H1 (cell line): Measurements from ENCODE around the gene AMELY. TPM values are rescaled to one million over a fixed set of nuclear protein-coding genes. Genes with fewer than 3 reads are reported as not detected.

Experiments
- CTCF ChIA-PET: fragments of 300-600 bp; sonication (Branson Sonifier 250); formaldehyde crosslinking; loops from one replicate; lab custom pipeline; 2021; ENCODE audit not compliant: partially characterized antibody; lab: Charles Lee
- POLR2A ChIA-PET: fragments of 300-600 bp; sonication (Branson Sonifier 250); formaldehyde crosslinking; loops from one replicate; lab custom pipeline; 2021; ENCODE audit warnings: inconsistent platforms; ENCODE audit not compliant: partially characterized antibody; lab: Charles Lee
- DNase-seq, 2 experiments: peaks; one replicate each; pipeline versions ENCODE4 v3.0.0 to v3.0.0-alpha.2; 2010 to 2022; ENCODE audit warnings: low spot score in 2 of 2, low read depth in 1 of 2, mixed read lengths in 1 of 2
- FAIRE-seq: peaks from 2 replicates; lab custom pipeline; 2011; peaks lifted over from hg19 to GRCh38; lab: Jason Lieb, UNC
- H2AFZ ChIP-seq: 2 replicates; pipeline ENCODE4 v1.8.1; 2012; ENCODE audit warnings: low read length, inconsistent platforms
- H2AK5ac ChIP-seq: 2 replicates; pipeline ENCODE4 v1.6.1; 2013; ENCODE audit warnings: low read depth, low read length
- H2BK120ac ChIP-seq: replicated peaks from 2 replicates; pipeline ENCODE3; 2013; ENCODE audit warnings: low read depth, low read length, inconsistent platforms
- H2BK12ac ChIP-seq: 2 replicates; pipeline ENCODE4 v1.6.1; 2013; ENCODE audit warnings: low read depth, low read length
- H2BK15ac ChIP-seq: 2 replicates; pipeline ENCODE4 v1.6.1; 2013; ENCODE audit warnings: low read length
- H2BK20ac ChIP-seq: 2 replicates; pipeline ENCODE4 v1.6.1; 2013; ENCODE audit warnings: low read length
- H2BK5ac ChIP-seq: 2 replicates; pipeline ENCODE4 v1.6.1; 2013; ENCODE audit warnings: low read depth, low read length
- H3K14ac ChIP-seq: 2 replicates; pipeline ENCODE4 v1.6.1; 2013; ENCODE audit warnings: inconsistent platforms; ENCODE audit not compliant: insufficient read length
- H3K18ac ChIP-seq: 2 replicates; pipeline ENCODE4 v1.6.1; 2013; ENCODE audit warnings: low read length; ENCODE audit errors: extremely low read depth
- H3K23ac ChIP-seq: 2 replicates; pipeline ENCODE4 v1.6.1; 2013; ENCODE audit warnings: inconsistent platforms; ENCODE audit not compliant: insufficient read length
- H3K23me2 ChIP-seq: 2 replicates; pipeline ENCODE4 v1.6.1; 2013; ENCODE audit warnings: low read depth, low read length
- H3K27ac ChIP-seq: 2 replicates; pipeline ENCODE4 v1.6.1; 2011; ENCODE audit warnings: low read depth, low read length, inconsistent platforms
- H3K27me3 ChIP-seq, 4 experiments: replicated peaks in 1 of 4; 1 replicate in 1 of 4; 2 replicates in 3 of 4; pipeline versions ENCODE4 v1.6.1 to v1.8.1; 2011 to 2013; ENCODE audit warnings: low read length in 3 of 4, mild to moderate bottlenecking in 3 of 4, inconsistent platforms in 2 of 4, mixed read lengths in 2 of 4, moderate library complexity in 1 of 4; ENCODE audit not compliant: control insufficient read depth in 3 of 4, insufficient read depth in 3 of 4; ENCODE audit errors: extremely low read depth in 1 of 4
- H3K36me3 ChIP-seq, 4 experiments: 2 replicates each; pipeline versions ENCODE4 v1.6.1 to v1.8.1; 2011 to 2013; ENCODE audit warnings: mild to moderate bottlenecking in 4 of 4, low read length in 3 of 4, moderate library complexity in 2 of 4, control low read depth in 1 of 4, inconsistent platforms in 1 of 4; ENCODE audit not compliant: insufficient read depth in 4 of 4, control insufficient read depth in 2 of 4
- H3K4ac ChIP-seq: replicated peaks from 2 replicates; pipeline ENCODE3; 2013; ENCODE audit warnings: low read length, low read depth, mixed read lengths, inconsistent platforms; ENCODE audit not compliant: insufficient read length
- H3K4me1 ChIP-seq, 4 experiments: replicated peaks in 1 of 4; 1 replicate in 1 of 4; 2 replicates in 3 of 4; pipeline versions ENCODE4 v1.6.1 to v1.8.1; 2011 to 2013; ENCODE audit warnings: low read length in 3 of 4, inconsistent platforms in 2 of 4, mixed read lengths in 1 of 4; ENCODE audit not compliant: insufficient read depth in 4 of 4, control insufficient read depth in 3 of 4
- H3K4me2 ChIP-seq, 2 experiments: 2 replicates each; pipeline versions ENCODE4 v1.6.1 to v1.8.1; 2011 to 2013; ENCODE audit warnings: low read depth in 2 of 2, low read length in 2 of 2, control low read depth in 1 of 2, inconsistent platforms in 1 of 2, mild to moderate bottlenecking in 1 of 2; ENCODE audit not compliant: insufficient read depth in 1 of 2
- H3K4me3 ChIP-seq, 4 experiments: fragments of 200-600, 300-600 bp in 1 of 4; sonication (generic), shearing (Covaris generic), sonication (Bioruptor Twin) in 1 of 4; 2 replicates each; pipeline versions ENCODE4 v1.5.1 to v1.8.1; 2011 to 2016; ENCODE audit warnings: low read length in 4 of 4, low read depth in 3 of 4, control low read depth in 2 of 4, inconsistent platforms in 2 of 4, mild to moderate bottlenecking in 2 of 4, mixed read lengths in 1 of 4, moderate library complexity in 1 of 4; ENCODE audit not compliant: insufficient read depth in 2 of 4; ENCODE audit errors: extremely low read depth in 1 of 4
- H3K56ac ChIP-seq: replicated peaks from 2 replicates; pipeline ENCODE3; 2013; ENCODE audit warnings: low read depth, mild to moderate bottlenecking, mixed read lengths, low read length, inconsistent platforms; ENCODE audit not compliant: insufficient read length
- H3K79me1 ChIP-seq: 2 replicates; pipeline ENCODE4 v1.6.1; 2013; ENCODE audit warnings: low read depth, low read length, control low read depth
- H3K79me2 ChIP-seq, 2 experiments: 2 replicates each; pipeline versions ENCODE4 v1.6.1 to v1.8.1; 2012 to 2013; ENCODE audit warnings: low read length in 2 of 2, mild to moderate bottlenecking in 2 of 2, inconsistent platforms in 1 of 2; ENCODE audit not compliant: insufficient read depth in 2 of 2, control insufficient read depth in 1 of 2
- H3K9ac ChIP-seq, 4 experiments: replicated peaks in 1 of 4; 1 replicate in 1 of 4; 2 replicates in 3 of 4; pipeline versions ENCODE4 v1.6.1 to v1.8.1; 2011 to 2013; ENCODE audit warnings: low read depth in 3 of 4, low read length in 3 of 4, control low read depth in 2 of 4, mild to moderate bottlenecking in 2 of 4, moderate library complexity in 2 of 4, inconsistent platforms in 1 of 4; ENCODE audit errors: extremely low read depth in 1 of 4
- H3K9me3 ChIP-seq, 2 experiments: 2 replicates each; pipeline versions ENCODE4 v1.6.1 to v1.8.1; 2012 to 2013; ENCODE audit warnings: mild to moderate bottlenecking in 2 of 2, moderate library complexity in 2 of 2, control low read depth in 1 of 2, inconsistent platforms in 1 of 2, low read depth in 1 of 2, low read length in 1 of 2, mixed read lengths in 1 of 2; ENCODE audit not compliant: insufficient read depth in 2 of 2
- H4K20me1 ChIP-seq, 2 experiments: replicated peaks in 1 of 2; 2 replicates each; pipeline versions ENCODE3 to v1.8.1; 2011 to 2013; ENCODE audit warnings: inconsistent platforms in 2 of 2, low read length in 2 of 2, mild to moderate bottlenecking in 1 of 2; ENCODE audit not compliant: insufficient read depth in 2 of 2, control insufficient read depth in 1 of 2
- H4K5ac ChIP-seq: 2 replicates; pipeline ENCODE4 v1.6.1; 2013; ENCODE audit warnings: low read length, low read depth, mixed read lengths, inconsistent platforms; ENCODE audit not compliant: insufficient read length
- H4K8ac ChIP-seq: 2 replicates; pipeline ENCODE4 v1.8.0; 2013; ENCODE audit warnings: mild to moderate bottlenecking, moderate library complexity, low read length, inconsistent platforms; ENCODE audit not compliant: insufficient read depth; ENCODE audit errors: extremely low read depth
- H4K91ac ChIP-seq: replicated peaks from 2 replicates; pipeline ENCODE3; 2013; ENCODE audit warnings: low read length, mixed read lengths, inconsistent platforms; ENCODE audit not compliant: insufficient read length
- BCL11A ChIP-seq, 2 experiments: IDR thresholded peaks; one replicate each; pipeline ENCODE4 v1.6.1; 2011; ENCODE audit warnings: low read depth in 2 of 2, low read length in 2 of 2, mild to moderate bottlenecking in 2 of 2
- FOSL1 ChIP-seq: IDR thresholded peaks from 2 replicates; pipeline ENCODE4 v1.6.1; 2011; ENCODE audit warnings: mild to moderate bottlenecking, low read depth, low read length, moderate library complexity; ENCODE audit not compliant: insufficient read depth
- RFX5 ChIP-seq: IDR thresholded peaks from 2 replicates; pipeline ENCODE4 v1.6.1; 2011; ENCODE audit warnings: low read depth, low read length, improper control_type of control experiment, borderline replicate concordance
- RXRA ChIP-seq: IDR thresholded peaks from 2 replicates; pipeline ENCODE4 v1.6.1; 2011; ENCODE audit warnings: low read depth, mild to moderate bottlenecking, low read length, moderate library complexity; ENCODE audit not compliant: insufficient read depth
- SUZ12 ChIP-seq: fragments of 200-600 bp; sonication (generic); IDR thresholded peaks from 2 replicates; pipeline ENCODE4 v1.6.1; 2012; ENCODE audit warnings: mild to moderate bottlenecking, inconsistent platforms, low read length, moderate library complexity, mixed read lengths
- WGBS, 2 experiments: shearing (Covaris generic) in 1 of 2; methylation state at CpG; one replicate each; pipeline versions ENCODE4 v1.1.6 to v1.1.7; 2013 to 2015; ENCODE audit warnings: low lambda C conversion rate in 2 of 2, mixed read lengths in 2 of 2, inconsistent platforms in 1 of 2, low coverage in 1 of 2, missing lambda C conversion rate in 1 of 2; ENCODE audit not compliant: insufficient replicate concordance in 2 of 2, insufficient coverage in 1 of 2, insufficient read length in 1 of 2; ENCODE audit errors: extremely low coverage in 1 of 2, missing lambda C conversion rate in 1 of 2; 5-methylcytosine and 5-hydroxymethylcytosine counted together
- polyA plus RNA-seq, 7 experiments: library from polyadenylated mRNA; depleted of rRNA in 3 of 7; stranded (reverse) in 5 of 7; unstranded in 2 of 7; fragments of >200 nt in 5 of 7; fragments of 200-250 nt in 2 of 7; gene quantifications; 1 replicate in 5 of 7; 2 replicates in 1 of 7; 4 replicates in 1 of 7; pipeline versions ENCODE4 v1.2.1 to v1.2.3, GENCODE V29; 2011 to 2013; ENCODE audit warnings: missing spikeins in 2 of 7, mixed read lengths in 2 of 7
- total RNA-seq: library from RNA; stranded (reverse); fragmentation: NEBNext Ultra II Directional; extraction: Animal tissue kit (Norgen Biotek cat#: 25700); gene quantifications from 2 replicates; pipeline ENCODE4 v1.2.1, GENCODE V29; 2021

AMELY gene
- total and polyA plus RNA-seq, 2 of the 8 experiments (the other 6 are each of a cell fraction or from before 2014, with no cell fraction given): 0.09 TPM; not detected in 1

GRCh38 chrY:6935497-6935896 is 23.9 kb upstream of the AMELY start:
- no peak overlapping the region for H2BK5ac ChIP-seq
- H3K27ac ChIP-seq: no peak overlapping the region
- H3K4me1 ChIP-seq: no peaks in the 10 kb centered on the region
- H3K4me3 ChIP-seq: no peak overlapping the region
- FAIRE-seq (no peak), DNase-seq (no peak)
- no peak overlapping the region for H2BK15ac ChIP-seq
- H4K20me1 ChIP-seq: no peaks in the 10 kb centered on the region
- no peak overlapping the region for H3K9ac ChIP-seq
- no peak overlapping the region for H2BK20ac ChIP-seq
- H3K9me3 ChIP-seq: no peaks in the 10 kb centered on the region
- no peak overlapping the region for H3K56ac ChIP-seq
- no peaks in the 10 kb centered on the region for H3K23me2 ChIP-seq
- H3K36me3 ChIP-seq: no peaks in the 10 kb centered on the region
- TF ChIP-seq SUZ12 (no peak), RXRA (no peak), BCL11A (IDR thresholded peaks at IDR 0.05; ENCODE audit: low read depth in 2 of 2, low read length in 2 of 2) (no peak), RFX5 (no peak), FOSL1 (no peak)
- no peak overlapping the region for H4K91ac ChIP-seq
- no peak overlapping the region for H2BK12ac ChIP-seq
- no peaks in the 10 kb centered on the region for H3K79me1 ChIP-seq
- POLR2A ChIA-PET: interaction anchor here (0.6 kb wide), 1 partner anchor 110 kb away, joined by 3 read pairs; no protein-coding TSS in a partner anchor
- WGBS, 2 experiments: 94% methylated on average over 2 of the region's 2 CpGs; no CpG with 5 or more reads in 1 of the 2 experiments
- no peak overlapping the region for H4K8ac ChIP-seq
- H3K79me2 ChIP-seq: no peaks in the 10 kb centered on the region
- H3K4ac ChIP-seq: no peak overlapping the region
- no peak overlapping the region for H2BK120ac ChIP-seq
- no peak overlapping the region for H2AK5ac ChIP-seq
- H3K23ac ChIP-seq: no peak overlapping the region
- no peak overlapping the region for H3K18ac ChIP-seq
- no peak overlapping the region for H3K14ac ChIP-seq
- H3K4me2 ChIP-seq: no peak overlapping the region
- H4K5ac ChIP-seq: no peak overlapping the region
- H2AFZ ChIP-seq: no peak overlapping the region
- no peaks in the 10 kb centered on the region for H3K27me3 ChIP-seq
- CTCF ChIA-PET: interaction anchor here (1.7 kb wide), 1 partner anchor 12 kb away, joined by 5 read pairs; no protein-coding TSS in a partner anchor
